ENCODE data around the gene TAOK3.
"Not testable (repeated sequence)": the region's sequence is repeated elsewhere in the genome, so short reads cannot be mapped to it uniquely, and the experiment has no call there.

The TAOK3 gene

GRCh38 chr12:118372541-118373495 is at the start of gene TAOK3:
Gene TAOK3, minus strand, starts transcription at chr12:118372907. Its CDS starts 117,340 bp downstream, at chr12:118255567.
- peak; percentile 97 for DNase-seq

GRCh38 chr12:118420673-118421072 is 48.0 kb upstream of the TAOK3 start:
- DNase-seq, result no peak

- no peak for DNase-seq
These were observed 45.8 kb upstream of the TAOK3 start for GRCh38 chr12:118418385-118419057.

GRCh38 chr12:118417942-118418341 is 45.2 kb upstream of the TAOK3 start:
- no peak for DNase-seq

GRCh38 chr12:118409834-118410233 is 37.1 kb upstream of the TAOK3 start:
- no peak for DNase-seq

- DNase-seq, result not testable (repeated sequence)
These were observed 35.5 kb upstream of the TAOK3 start for GRCh38 chr12:118408241-118408640.

- DNase-seq, result peak; percentile 44
These were observed 32.3 kb upstream of the TAOK3 start for GRCh38 chr12:118404876-118405521.

GRCh38 chr12:118402251-118402650 is 29.5 kb upstream of the TAOK3 start:
- no peak for DNase-seq

GRCh38 chr12:118398940-118399339 is 26.2 kb upstream of the TAOK3 start:
- no peak for DNase-seq

- no peak for DNase-seq
These were observed 25.8 kb upstream of the TAOK3 start for GRCh38 chr12:118398524-118398923.

GRCh38 chr12:118397708-118398440 is 25.2 kb upstream of the TAOK3 start:
- DNase-seq, result no peak

- no peak for DNase-seq
These were observed 19.1 kb upstream of the TAOK3 start for GRCh38 chr12:118391836-118392235.

- no peak for DNase-seq
These were observed 18.7 kb upstream of the TAOK3 start for GRCh38 chr12:118391424-118391823.

- DNase-seq, result peak; percentile 76
These were observed 5.3 kb upstream of the TAOK3 start for GRCh38 chr12:118377884-118378470.

GRCh38 chr12:118377021-118377883 is 4.5 kb upstream of the TAOK3 start:
- DNase-seq, result no peak

- peak; percentile 95 for DNase-seq
These were observed 3.6 kb upstream of the TAOK3 start, which contains the start of gene SUDS3 for GRCh38 chr12:118376089-118377020. Gene SUDS3, plus strand, starts transcription at chr12:118376555. Its CDS starts 137 bp downstream, at chr12:118376692.

- DNase-seq, result no peak
These were observed 2.6 kb upstream of the TAOK3 start for GRCh38 chr12:118375348-118375747.

GRCh38 chr12:118374909-118375308 is 2.2 kb upstream of the TAOK3 start:
- no peak for DNase-seq

- DNase-seq, result no peak
These were observed 1.5 kb upstream of the TAOK3 start for GRCh38 chr12:118374126-118374725.

- no peak for DNase-seq
These were observed 909 bp upstream of the TAOK3 start for GRCh38 chr12:118373616-118374015.

Measured in activated gamma-delta T cell treated with Interleukin-2 at 50 U/mL for 16 hours (primary cell).